NCI-H2227 (cell line): ENCODE data around the gene LHPP.

Experiments used
- DNase-seq: peaks from one replicate; lab custom pipeline; 2025; ENCODE audit not compliant: unreplicated experiment; lab: John Stamatoyannopoulos, UW

The LHPP gene

GRCh38 chr10:124590216-124591122, 128.8 kb downstream of the LHPP start:
- no peak for DNase-seq

- DNase-seq = no peak
Measured at GRCh38 chr10:124591123-124591495, 129.5 kb downstream of the LHPP start.

- no peak for DNase-seq
Measured at GRCh38 chr10:124592101-124592500, 130.5 kb downstream of the LHPP start.

- DNase-seq = no peak
Measured at GRCh38 chr10:124592736-124593430, 131.3 kb downstream of the LHPP start.

- no peak for DNase-seq
Measured at GRCh38 chr10:124593431-124593985, 131.9 kb downstream of the LHPP start.

GRCh38 chr10:124594240-124594639, 132.6 kb downstream of the LHPP start:
- DNase-seq = no peak

- no peak for DNase-seq
Measured at GRCh38 chr10:124595143-124595883, 133.7 kb downstream of the LHPP start.

GRCh38 chr10:124596116-124596785, 134.6 kb downstream of the LHPP start:
- DNase-seq = no peak

GRCh38 chr10:124596962-124597845, 135.6 kb downstream of the LHPP start:
- DNase-seq = no peak

- no peak for DNase-seq
Measured at GRCh38 chr10:124597846-124598165, 136.2 kb downstream of the LHPP start.

- no peak for DNase-seq
Measured at GRCh38 chr10:124598196-124598595, 136.6 kb downstream of the LHPP start.

- DNase-seq = no peak
Measured at GRCh38 chr10:124598773-124599587, 137.4 kb downstream of the LHPP start.

GRCh38 chr10:124599588-124600050, 138.0 kb downstream of the LHPP start:
- no peak for DNase-seq

- DNase-seq = no peak
Measured at GRCh38 chr10:124600051-124600880, 138.6 kb downstream of the LHPP start.

GRCh38 chr10:124601016-124601415, 139.4 kb downstream of the LHPP start:
- DNase-seq = no peak

- no peak for DNase-seq
Measured at GRCh38 chr10:124601431-124602120, 140.0 kb downstream of the LHPP start.

GRCh38 chr10:124602121-124602561, 140.5 kb downstream of the LHPP start:
- no peak for DNase-seq
